Measurements from ENCODE around the gene YIPF2.
"Not testable (repeated sequence)": the region's sequence is repeated elsewhere in the genome, so short reads cannot be mapped to it uniquely, and the experiment has no call there.

YIPF2 gene

DNA sequence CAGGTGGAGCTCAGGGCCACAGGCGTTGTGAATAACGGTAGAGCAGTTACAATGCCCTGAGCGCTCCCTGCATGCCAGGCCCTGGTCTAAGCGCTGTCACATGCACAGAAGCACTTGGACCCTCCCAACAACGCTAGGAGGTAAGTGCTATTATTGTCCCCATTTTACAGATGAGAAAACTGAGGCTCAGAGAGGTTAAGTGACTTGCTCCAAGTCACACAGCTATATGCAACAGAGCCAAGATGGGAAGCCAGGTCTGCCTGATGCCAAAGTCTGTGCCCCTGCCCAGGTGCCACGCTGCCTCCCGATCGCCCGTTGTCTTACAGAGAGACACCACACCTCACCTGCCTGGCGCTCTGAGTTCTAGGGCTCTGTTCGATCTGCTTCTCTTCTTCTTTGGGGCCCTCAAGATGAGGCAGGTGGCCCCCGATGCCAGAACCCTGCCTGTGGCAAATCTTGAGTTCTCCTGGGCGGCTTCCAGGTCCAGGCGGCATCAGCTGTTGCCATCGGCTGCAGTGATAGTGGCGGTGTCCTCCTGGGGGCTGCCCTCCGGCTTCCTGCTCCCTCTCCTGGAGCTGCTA, 20.0 kb downstream of the YIPF2 start:
- no peak for DNase-seq (ENCODE audit: low spot score)

GRCh38 chr19:10907925-10908324, 20.5 kb downstream of the YIPF2 start:
- DNase-seq (ENCODE audit: low spot score): no peak

DNA sequence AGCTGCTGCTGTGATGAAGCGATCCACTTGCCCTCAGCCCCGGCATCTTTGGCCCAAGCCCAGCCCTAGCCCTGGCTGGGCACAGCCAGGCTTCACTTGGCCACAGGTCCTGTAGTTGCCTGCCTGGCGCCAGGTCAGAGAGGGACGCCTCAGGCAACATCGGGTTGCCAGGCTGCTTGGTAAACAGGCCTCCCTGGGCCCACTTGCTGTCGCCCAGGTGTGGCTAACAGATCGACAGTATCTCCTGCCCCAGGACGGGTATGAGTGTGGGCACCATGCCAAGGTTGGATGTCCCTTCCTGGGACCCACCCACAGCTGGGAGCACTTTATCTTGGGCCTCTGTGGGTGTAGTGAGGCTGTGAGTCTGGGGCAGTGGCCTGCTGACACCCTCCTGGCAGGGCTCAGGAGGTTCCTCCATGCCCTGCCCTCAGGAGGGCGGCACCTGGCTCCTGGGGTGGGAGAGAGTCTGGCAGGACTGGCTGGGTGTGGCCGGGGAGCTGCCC, 29.2 kb downstream of the YIPF2 start:
- DNase-seq (ENCODE audit: low spot score): no peak

GRCh38 chr19:10898633-10899032, 29.8 kb downstream of the YIPF2 start:
- no peak for DNase-seq (ENCODE audit: low spot score)

DNA sequence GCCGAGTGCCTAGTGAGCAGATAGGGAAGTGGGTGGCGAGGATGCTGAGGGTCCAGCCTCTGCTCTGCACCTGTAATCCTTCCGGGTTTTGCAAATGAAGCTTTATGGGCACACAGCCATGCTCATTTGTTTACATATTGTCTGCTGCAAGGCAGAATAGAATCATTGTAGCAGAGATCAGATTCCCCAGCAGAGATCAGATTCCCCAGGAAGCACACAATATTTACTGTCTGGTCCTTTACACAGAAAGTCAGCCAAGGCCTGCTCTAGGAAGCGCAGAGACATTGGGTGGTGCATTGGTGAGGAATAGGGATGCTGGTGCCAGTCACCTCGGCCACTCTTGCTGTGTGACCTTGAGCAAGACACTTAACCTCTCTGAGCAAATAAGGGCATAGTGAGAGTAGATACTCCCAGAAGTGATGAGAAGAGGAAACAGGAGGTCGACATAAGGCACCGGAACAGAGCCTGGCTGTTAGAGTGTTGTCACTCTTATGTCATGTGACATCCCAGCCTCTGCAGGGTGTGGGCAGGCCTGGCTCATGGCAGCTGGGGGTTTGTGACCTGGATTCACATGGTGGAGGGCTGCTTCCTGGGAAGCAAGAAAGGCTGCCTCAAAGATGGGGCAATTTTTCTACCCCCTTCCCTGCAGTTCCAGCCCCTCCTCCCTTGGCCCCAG, 31.4 kb downstream of the YIPF2 start:
- no peak for DNase-seq (ENCODE audit: low spot score)

GRCh38 chr19:10895920-10896319, 32.5 kb downstream of the YIPF2 start:
- no peak for DNase-seq (ENCODE audit: low spot score)

DNA sequence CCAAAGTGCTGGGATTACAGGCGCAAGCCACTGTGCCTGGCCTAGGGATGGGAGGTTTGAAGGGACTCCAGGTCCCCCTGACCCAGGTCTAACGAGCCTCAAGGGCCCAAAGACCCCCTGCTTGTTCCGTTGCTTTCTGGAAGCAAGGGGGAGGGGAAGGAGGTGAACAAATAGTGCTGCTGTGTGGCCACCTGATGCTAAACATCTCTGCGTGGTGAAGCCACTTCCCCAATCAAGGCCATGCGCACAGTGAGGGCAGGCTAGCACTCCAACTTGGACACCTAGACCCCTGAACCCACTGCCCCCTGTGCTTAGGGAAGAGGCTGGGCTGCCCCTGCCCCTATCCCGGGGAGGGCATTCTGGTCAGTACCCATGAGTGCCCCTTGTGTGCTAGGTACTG, 33.1 kb downstream of the YIPF2 start:
- DNase-seq (ENCODE audit: low spot score): no peak

GRCh38 chr19:10894911-10895213, 33.6 kb downstream of the YIPF2 start:
- no peak for DNase-seq (ENCODE audit: low spot score)

DNA sequence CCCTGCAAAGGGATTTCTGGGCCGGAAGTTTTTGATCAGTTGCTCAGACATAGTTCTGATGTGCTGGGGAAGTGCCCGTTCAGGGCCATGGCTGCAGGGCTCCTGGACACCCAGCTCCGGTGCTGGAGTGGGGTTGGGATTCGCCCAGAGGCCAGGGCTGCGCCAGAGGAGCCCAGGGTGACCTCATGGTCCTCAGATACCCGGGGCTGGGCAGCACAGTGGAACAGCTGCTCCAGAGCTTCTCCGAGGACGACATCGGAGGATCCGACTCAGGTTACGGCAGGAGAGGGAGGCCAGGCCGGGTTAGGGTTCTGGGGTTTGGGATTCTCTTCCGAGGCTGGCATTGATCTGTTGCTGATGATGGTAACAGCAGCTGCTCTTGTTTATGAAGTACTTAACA, 36.2 kb downstream of the YIPF2 start:
- DNase-seq (ENCODE audit: low spot score): no peak

GRCh38 chr19:10891405-10892086, 36.9 kb downstream of the YIPF2 start:
- DNase-seq (ENCODE audit: low spot score): no peak

GRCh38 chr19:10889880-10890279, 38.6 kb downstream of the YIPF2 start:
- DNase-seq (ENCODE audit: low spot score): no peak

DNA sequence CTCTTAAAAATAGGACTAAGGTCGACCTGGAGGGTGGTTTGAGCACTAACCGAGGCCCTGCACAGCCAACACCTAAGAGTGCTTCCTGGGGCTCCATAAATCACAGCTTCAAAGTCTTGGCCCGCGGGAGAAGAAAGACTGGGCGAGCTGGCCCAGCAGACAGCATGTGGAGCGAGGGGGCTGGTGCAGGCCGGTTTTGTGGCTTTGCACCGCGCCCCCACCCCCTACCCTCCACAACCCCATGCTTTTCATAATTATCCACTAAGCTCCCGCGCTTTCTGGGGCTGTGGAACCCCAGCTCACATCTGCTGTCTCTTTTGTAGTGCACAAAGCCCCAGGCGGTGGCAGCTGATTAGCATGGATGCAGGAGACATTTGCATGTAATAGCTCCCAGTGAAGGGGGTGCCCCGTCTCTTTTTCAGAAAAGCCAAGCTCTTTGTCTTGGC, 40.0 kb downstream of the YIPF2 start:
- DNase-seq (ENCODE audit: low spot score): no peak

DNA sequence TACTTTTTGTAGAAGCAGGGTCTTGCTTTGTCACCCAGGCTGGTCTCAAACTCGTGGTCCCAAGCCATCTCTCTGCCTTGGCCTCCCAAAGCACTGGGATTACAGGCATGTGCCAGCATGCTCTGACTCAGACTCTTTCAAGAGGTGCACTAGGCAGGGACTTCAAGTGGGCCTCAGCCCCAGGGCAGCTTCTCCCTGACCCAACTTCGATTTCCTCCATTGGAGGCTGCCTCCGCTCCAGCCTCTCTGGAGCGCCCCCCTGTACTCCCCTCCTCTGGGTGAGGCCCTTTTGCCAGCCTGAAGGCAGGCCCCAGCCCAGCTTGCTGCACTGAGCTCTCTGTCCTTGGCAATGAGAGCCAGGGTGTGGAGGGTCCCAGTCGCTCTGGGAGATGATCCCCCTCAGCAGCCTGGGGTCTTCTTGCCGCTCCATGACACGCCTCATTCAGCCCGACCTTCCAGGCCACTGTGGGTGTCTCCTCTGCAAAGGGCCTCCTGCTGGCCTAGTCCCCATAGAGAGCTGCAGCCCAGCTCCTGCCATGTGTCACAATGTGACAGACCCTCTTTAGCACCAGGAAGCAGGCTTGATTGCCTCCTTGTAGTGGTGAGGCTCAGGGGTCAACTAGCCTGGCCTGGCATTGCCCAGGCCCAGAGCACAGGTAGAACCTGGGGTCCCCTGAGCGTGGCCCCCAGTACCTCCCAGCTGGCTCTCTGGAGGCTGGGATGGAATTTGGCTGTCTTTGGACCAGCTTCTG, 40.6 kb downstream of the YIPF2 start:
- no peak for DNase-seq (ENCODE audit: low spot score)

DNA sequence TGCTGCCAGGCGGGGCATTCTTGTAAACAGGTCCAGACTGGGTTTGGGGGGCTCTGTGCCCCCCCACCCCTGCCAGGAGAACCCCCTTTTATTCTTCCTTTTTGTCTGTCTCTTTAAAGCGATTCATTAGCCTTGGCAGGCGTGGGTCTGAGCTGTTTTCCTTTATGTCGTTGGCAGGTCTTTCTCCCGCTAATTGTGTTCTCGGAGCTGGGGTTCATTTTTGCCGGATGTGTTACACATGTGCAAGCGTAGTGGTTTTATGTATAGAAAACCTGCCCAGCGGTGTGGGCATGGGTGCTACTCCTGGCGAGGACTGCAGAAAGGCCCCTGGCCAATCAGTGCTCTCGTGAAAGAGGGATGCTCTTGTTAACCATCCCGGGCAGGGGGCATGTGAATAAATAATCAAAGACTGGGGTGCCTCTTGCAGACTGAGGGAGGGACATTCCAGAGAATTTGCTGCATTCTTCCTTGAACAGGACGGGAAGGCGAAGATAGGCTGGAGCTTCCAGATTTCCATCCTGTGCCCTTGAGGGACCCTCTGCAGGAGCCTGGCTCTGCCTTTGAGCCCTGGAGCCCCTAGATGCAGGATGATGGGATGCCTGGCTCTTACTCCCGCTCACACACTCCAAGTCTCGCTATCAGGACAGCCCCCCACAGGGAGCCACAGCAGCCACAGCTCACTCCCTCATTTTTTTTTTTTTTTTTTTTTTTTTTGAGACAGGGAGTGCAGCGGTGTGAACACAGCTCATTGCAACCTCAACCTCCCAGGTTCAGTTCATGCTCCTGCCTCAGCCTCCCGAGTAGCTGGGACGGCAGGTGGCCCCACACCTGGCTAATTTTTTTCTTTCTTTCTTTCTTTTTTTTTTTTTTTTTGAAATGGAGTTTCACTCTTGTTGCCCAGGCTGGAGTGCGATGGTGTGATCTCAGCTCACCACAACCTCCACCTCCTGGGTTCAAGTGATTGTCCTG, 43.0 kb downstream of the YIPF2 start:
- DNase-seq (ENCODE audit: low spot score): no peak

GRCh38 chr19:10884274-10884673, 44.2 kb downstream of the YIPF2 start:
- DNase-seq (ENCODE audit: low spot score): no peak

GRCh38 chr19:10882108-10882457, 46.4 kb downstream of the YIPF2 start:
- DNase-seq (ENCODE audit: low spot score): no peak

GRCh38 chr19:10881403-10882107, 46.9 kb downstream of the YIPF2 start:
- DNase-seq (ENCODE audit: low spot score): no peak

DNA sequence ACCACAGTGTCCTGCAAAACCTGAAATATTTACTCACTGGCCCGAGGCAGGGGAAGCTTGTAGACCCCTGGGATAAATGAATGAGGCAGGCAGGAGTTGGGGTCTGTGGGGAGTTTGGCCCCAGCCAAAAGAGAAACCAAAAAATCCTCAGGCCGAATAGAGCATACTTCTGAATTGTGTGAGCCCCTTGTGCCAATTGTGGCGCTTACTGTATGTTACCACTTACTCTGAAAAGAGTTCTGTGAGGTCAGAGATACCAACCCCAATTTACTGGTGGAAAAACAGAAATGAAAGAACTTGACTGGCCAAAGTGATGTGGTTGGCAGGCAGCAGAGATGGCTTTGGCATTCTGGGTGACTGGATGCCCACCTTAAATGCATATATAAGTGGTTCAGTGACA, 50.2 kb downstream of the YIPF2 start:
- DNase-seq (ENCODE audit: low spot score): no peak

DNA sequence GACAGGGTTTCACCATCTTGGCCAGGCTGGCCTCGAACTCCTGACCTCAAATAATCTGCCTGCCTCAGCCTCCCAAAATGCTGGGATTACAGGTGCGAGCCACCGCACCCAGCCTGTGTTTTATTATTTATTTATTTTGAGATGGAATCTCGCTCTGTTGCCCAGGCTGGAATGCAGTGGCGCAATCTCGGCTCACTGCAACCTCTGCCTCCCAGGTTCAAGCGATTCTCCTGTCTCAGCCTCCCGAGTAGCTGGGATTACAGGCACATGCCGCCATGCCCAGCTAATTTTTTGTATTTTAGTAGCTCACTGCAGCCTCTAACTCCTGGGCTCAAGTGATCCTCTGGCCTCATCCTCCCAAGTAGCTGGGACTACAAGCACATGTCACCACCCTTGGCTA, 50.8 kb downstream of the YIPF2 start:
- DNase-seq (ENCODE audit: low spot score): not testable (repeated sequence)

GRCh38 chr19:10876459-10877240, 51.8 kb downstream of the YIPF2 start:
- no peak for DNase-seq (ENCODE audit: low spot score)

Measured in SW480 (cell line).